ENCODE measurements around the gene PGF.

The PGF gene

DNA sequence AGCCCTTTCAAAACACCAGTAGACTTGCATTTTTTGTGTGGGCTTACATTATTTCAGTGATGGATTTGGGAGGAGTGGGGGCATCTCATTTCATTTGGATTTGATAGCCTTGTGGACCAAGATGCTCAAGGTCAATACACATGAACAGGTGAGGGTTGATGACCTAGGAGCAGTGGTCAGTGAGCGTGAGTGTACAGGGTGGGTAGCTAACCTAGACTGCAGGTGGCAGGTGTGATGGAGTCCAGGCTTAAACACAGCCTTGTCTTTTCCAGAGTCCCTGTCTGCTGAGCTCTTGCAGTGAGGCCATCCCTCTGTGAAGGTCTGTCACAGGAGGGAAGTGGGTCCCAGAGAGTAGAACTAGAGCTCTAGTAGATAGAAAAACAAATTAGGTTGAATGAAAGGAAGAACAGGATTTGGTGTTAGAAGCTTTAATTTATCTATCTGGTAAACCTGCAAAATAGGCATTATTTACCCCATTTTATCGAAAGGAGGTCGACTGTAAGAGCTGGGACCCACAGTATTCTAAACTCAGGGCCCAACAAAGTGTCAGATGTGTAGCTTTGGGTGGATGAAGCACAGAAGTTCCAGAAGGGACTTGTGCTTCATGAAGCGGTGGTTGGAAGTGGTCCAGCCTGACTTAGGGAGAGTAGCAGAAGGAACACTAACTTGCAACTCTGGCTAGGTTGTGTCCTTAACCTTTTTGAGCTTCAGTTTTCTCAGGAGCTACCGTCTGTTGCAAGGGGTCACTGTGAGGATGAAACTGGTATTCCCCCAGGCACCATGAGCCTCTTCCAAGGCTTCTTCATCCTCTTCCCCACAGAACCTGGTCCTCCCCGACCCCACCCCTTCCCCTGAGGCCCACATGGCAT, 50.5 kb downstream of the PGF start:
- DNase-seq (no peak), ATAC-seq (no peak)
- no peaks in the 10 kb centered on the region for H3K27me3 Mint-ChIP-seq
- peak overlapping the region; percentile 59 for H3K27ac Mint-ChIP-seq
- no peak overlapping the region for H3K4me3 Mint-ChIP-seq
- no peaks in the 10 kb centered on the region for H3K9me3 Mint-ChIP-seq
- peaks cover 24% of the 10 kb centered on the region for H3K36me3 Mint-ChIP-seq (ENCODE audit: low read depth)
- peaks cover 4% of the 10 kb centered on the region for H3K4me1 Mint-ChIP-seq

DNA sequence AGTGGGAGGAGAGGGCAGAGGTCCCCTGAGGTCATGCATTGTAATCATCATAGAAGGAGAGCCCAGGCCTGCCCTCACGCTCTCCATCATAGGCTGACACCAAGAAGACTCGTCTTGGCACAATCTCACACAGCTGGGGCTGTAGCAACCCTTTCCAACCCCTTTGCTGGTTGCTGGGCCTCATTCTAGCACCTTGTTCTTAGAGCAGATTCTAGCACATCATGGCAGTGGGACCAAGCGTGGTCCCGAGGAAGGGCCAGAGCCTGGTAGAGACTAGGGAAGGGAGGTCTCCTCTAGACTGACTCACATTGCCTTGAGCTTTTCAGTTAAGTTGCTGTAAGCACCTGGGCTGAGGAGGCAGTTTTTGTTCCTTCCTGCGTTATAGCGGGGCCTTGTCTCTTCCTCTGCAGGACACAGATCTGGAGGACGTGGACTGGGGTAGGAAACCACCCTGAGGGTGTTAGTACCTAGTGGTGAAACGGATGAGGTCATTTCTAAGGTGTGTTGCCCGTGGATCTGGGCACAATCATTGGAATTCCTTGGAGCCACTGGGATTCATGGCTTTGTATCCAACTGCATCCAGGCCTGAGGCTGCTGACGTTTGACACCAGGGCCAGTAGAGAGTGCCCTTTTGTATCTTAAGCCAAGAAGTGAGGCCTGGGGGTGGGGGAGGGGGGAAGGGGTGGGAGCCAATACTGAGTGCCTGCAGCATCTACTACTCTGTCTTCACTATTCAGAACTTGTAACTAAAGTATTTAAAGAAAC, 52.3 kb downstream of the PGF start:
- Mint-ChIP-seq H3K27ac (peak overlapping the region; percentile 3), H3K36me3 (ENCODE audit: low read depth) (peaks cover 40% of the 10 kb centered on the region), H3K4me1 (peaks cover 4% of the 10 kb centered on the region), H3K27me3 (no peaks in the 10 kb centered on the region), H3K4me3 (no peak overlapping the region), H3K9me3 (no peaks in the 10 kb centered on the region)
- no peak for DNase-seq
- ATAC-seq = no peak

DNA sequence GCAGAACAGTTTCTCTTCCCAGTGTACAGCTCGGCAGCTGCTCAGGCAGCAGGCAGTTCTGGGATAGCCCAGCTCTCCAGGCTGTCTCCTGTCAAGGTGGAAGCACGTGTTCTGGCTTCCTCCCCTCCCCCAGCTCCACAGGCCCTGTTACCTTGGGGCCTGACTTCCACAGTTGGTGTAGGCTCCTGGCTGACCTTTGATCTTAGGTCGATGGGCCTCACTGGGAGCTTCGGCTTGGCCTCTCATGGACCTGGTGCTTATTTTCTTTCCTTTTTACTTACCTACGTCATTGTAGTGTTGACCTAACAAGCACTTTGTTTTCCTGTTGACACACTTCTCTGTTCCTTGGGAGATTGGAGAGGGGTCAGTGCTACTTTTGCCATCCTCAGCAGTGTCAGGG, 56.7 kb downstream of the PGF start:
- Mint-ChIP-seq H3K4me3 (no peak overlapping the region), H3K27me3 (no peaks in the 10 kb centered on the region), H3K4me1 (no peaks in the 10 kb centered on the region), H3K36me3 (ENCODE audit: low read depth) (peaks cover 59% of the 10 kb centered on the region), H3K27ac (no peak overlapping the region), H3K9me3 (no peaks in the 10 kb centered on the region)
- ATAC-seq = no peak
- no peak for DNase-seq

- Mint-ChIP-seq H3K9me3 (no peaks in the 10 kb centered on the region), H3K4me3 (no peak overlapping the region), H3K27me3 (no peaks in the 10 kb centered on the region), H3K27ac (no peak overlapping the region), H3K4me1 (peaks cover 3% of the 10 kb centered on the region), H3K36me3 (ENCODE audit: low read depth) (peaks cover 57% of the 10 kb centered on the region)
- DNase-seq (no peak), ATAC-seq (no peak)
Observed at GRCh38 chr14:74898083-74898482, 57.3 kb downstream of the PGF start.

GRCh38 chr14:74897642-74898041, 57.8 kb downstream of the PGF start:
- H3K27ac Mint-ChIP-seq = no peak overlapping the region

DNA sequence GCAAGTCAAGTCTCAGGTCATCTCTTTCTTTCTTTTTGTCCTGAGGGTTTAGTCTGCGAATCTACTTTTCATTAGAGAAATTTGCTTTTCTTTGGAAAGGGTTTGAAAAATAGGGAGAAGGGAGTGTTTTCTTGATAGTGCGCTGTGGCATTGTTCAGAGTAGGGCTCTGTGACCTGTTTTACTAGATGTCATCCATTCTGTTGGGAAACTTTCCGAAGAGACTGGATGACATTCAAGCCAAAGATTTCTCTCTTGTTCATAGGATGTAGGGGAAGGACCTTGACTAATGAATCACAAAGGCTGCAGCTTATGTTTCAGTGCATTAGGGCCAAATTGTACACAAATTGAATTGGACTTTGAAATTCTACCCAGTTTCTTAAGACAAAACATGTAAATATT, 59.0 kb downstream of the PGF start:
- Mint-ChIP-seq H3K27me3 (no peaks in the 10 kb centered on the region), H3K4me3 (no peak overlapping the region), H3K27ac (no peak overlapping the region), H3K36me3 (ENCODE audit: low read depth) (peaks cover 61% of the 10 kb centered on the region), H3K9me3 (no peaks in the 10 kb centered on the region), H3K4me1 (peaks cover 6% of the 10 kb centered on the region)
- no peak for DNase-seq
- ATAC-seq = no peak

More at GRCh38 chr14:74897642-74898041, 57.8 kb downstream of the PGF start:
- Mint-ChIP-seq H3K27me3 (no peaks in the 10 kb centered on the region), H3K36me3 (ENCODE audit: low read depth) (peaks cover 53% of the 10 kb centered on the region), H3K4me1 (peaks cover 4% of the 10 kb centered on the region), H3K4me3 (no peak overlapping the region), H3K9me3 (no peaks in the 10 kb centered on the region)
- DNase-seq (no peak), ATAC-seq (no peak)

GRCh38 chr14:74893614-74894091, 61.7 kb downstream of the PGF start:
- peaks cover 10% of the 10 kb centered on the region for H3K4me1 Mint-ChIP-seq

GRCh38 chr14:74892745-74893144, 62.7 kb downstream of the PGF start:
- Mint-ChIP-seq H3K36me3 (ENCODE audit: low read depth) (peaks cover 60% of the 10 kb centered on the region), H3K4me3 (no peak overlapping the region), H3K9me3 (no peaks in the 10 kb centered on the region), H3K27ac (no peak overlapping the region), H3K4me1 (peaks cover 13% of the 10 kb centered on the region), H3K27me3 (no peaks in the 10 kb centered on the region)
- ATAC-seq = no peak
- DNase-seq = no peak

More at GRCh38 chr14:74893614-74894091, 61.7 kb downstream of the PGF start:
- no peak for DNase-seq
- Mint-ChIP-seq H3K9me3 (no peaks in the 10 kb centered on the region), H3K27ac (peak overlapping the region; percentile 28), H3K36me3 (ENCODE audit: low read depth) (peaks cover 55% of the 10 kb centered on the region), H3K27me3 (no peaks in the 10 kb centered on the region), H3K4me3 (no peak overlapping the region)
- ATAC-seq = no peak

DNA sequence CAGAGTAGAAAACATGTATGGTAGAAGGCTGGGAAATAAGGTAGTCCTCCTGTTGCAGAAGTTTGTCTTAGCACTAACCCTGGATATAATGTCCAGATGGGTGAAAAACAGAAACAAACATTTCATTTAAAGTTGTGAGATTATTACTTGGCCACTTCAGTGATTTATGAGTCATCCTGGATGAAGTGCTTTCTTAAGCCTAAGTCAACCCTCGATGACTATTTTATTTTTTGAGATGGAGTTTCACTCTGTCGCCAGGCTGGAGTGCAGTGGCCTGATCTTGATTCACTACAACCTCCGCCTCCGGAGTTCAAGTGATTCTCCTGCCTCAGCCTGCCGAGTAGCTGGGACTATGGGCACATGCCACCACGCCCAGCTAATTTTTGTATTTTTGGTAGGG, 63.5 kb downstream of the PGF start:
- Mint-ChIP-seq H3K36me3 (ENCODE audit: low read depth) (peaks cover 56% of the 10 kb centered on the region), H3K27ac (no peak overlapping the region), H3K4me3 (no peak overlapping the region), H3K4me1 (peaks cover 13% of the 10 kb centered on the region), H3K9me3 (no peaks in the 10 kb centered on the region), H3K27me3 (no peaks in the 10 kb centered on the region)
- ATAC-seq (no peak), DNase-seq (no peak)

Measured in activated naive CD8-positive, alpha-beta T cell treated with anti-CD3 and anti-CD28 coated beads, Interleukin-2, amount 50 U/mL, for 24 hours (primary cell).